HuH-7.5 (cell line): ENCODE results near the gene LAMA1.

ENCODE experiments used
- DNase-seq: peaks from one replicate; pipeline ENCODE4 v3.0.0; 2011; ENCODE audit warnings: low spot score

LAMA1 gene

DNA sequence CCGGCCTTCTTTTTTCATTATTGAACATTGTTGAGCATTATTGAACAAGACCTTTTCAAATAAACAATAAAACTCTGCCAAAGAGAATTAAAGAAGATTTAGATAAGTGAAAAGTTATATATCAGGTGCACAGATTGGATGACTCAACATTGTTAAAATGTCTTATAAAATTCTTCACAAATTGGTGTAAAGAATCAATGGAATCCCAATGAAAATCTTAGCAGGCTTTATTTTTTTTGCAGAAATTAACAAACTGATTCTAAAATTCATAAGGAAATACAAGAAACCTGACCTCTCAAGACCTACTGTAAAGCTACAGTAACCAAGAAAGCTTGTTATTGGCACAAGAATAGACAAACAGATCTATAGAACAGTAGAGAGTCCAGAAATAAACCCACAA is 70.3 kb downstream of the LAMA1 start:
- DNase-seq = no peak

DNA sequence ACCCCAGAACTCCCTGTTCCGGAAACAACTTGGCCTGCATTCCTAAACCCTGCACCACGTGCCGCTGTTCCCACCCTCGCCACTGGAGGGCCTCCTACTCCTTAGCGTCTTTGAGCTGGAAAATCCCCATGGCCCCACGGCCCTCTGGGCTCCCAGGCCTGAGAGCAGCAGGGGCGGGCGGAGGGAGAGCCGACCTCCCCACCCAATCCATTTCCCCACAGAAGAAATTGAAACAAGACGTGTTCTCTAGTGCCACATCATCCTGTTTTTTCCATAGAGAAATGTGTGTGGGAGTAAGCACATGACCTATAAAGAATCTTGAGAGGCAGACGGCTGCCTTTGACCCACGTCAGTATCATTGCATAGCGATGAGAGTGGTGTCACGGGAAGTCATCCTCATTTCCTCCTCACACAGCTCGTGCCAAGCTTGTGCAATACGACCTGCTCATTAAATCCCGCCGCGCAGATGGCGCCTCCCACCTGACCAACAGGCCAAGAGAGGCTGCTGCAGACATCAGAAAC is 79.2 kb downstream of the LAMA1 start:
- DNase-seq = no peak

GRCh38 chr18:7037470-7037869 is 80.1 kb downstream of the LAMA1 start:
- DNase-seq = no peak

DNA sequence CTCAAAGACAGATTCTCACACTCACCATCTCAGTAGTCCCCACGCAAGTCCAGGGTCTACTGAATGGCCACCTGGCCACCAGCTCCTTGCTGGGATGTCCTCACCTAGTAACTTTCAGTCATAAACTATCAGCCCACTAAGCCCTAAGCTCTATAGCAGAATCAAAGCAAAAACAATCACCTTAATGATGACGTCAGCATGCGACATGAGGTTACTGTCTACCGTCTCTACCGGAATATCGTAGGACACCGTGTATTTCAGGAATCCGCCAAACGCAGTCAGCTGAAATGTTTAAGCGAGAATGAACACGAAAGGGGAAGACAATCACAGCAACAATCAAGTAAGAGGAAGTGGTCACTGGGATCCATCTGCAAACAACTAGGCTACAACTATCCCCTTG is 81.8 kb downstream of the LAMA1 start:
- no peak for DNase-seq

GRCh38 chr18:7034924-7035323 is 82.7 kb downstream of the LAMA1 start:
- DNase-seq = no peak

GRCh38 chr18:7032537-7032936 is 85.1 kb downstream of the LAMA1 start:
- no peak for DNase-seq

DNA sequence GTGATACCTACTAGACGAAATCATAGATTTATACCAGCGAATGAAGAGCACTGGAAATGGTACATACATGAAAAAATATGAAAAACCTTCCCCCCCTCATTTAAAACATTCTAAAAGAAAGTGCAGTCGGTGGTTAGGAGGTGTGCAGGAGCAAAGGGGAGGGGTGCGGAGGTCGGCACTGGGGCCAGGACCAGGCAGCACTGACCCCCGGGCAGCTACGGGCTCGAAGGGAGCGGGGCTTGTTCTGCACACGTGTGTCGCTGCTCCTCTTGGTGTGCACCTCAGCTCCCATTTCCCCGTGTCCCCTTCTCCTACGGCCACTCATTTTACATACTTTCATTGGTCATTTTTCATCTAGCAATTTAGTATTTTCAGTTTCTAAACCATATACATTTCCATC is 89.0 kb downstream of the LAMA1 start:
- no peak for DNase-seq

- no peak for DNase-seq
Measured at GRCh38 chr18:7025194-7025593, 92.4 kb downstream of the LAMA1 start.

- no peak for DNase-seq
Measured at GRCh38 chr18:7023581-7023980, 94.0 kb downstream of the LAMA1 start.

DNA sequence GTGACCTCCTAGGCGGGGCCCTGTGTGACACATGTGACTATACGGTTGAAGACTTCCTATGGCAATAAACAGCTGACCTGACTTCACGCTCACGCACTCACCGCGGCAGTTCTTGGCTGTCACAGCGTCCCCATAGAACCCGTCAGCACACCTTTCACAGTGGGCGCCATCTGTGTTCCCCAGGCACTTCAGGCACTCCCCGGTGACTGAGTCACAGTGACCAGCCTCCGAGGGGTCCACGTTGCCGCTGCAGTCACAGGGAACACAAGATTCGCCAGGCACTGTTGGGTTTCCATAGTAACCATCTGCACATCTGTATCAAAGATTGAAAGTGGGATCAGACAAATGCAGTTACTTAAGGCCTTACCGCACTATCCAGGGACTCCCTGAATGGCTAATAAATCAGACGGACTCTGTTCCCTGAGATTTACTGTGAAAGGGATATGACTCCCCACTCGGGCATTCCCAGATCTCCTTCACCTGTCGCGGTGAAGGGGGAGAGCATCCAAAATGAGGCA is 94.5 kb downstream of the LAMA1 start:
- no peak for DNase-seq

GRCh38 chr18:7021994-7022840 is 95.4 kb downstream of the LAMA1 start:
- DNase-seq = peak; percentile 43

GRCh38 chr18:7020995-7021777 is 96.4 kb downstream of the LAMA1 start:
- no peak for DNase-seq

- DNase-seq = no peak
Measured at GRCh38 chr18:7017013-7017412, 100.6 kb downstream of the LAMA1 start.

GRCh38 chr18:7011142-7011541 is 106.5 kb downstream of the LAMA1 start:
- DNase-seq = no peak

- DNase-seq = no peak
Measured at GRCh38 chr18:7004009-7004408, 113.6 kb downstream of the LAMA1 start.

GRCh38 chr18:7002107-7002506 is 115.5 kb downstream of the LAMA1 start:
- DNase-seq = no peak

DNA sequence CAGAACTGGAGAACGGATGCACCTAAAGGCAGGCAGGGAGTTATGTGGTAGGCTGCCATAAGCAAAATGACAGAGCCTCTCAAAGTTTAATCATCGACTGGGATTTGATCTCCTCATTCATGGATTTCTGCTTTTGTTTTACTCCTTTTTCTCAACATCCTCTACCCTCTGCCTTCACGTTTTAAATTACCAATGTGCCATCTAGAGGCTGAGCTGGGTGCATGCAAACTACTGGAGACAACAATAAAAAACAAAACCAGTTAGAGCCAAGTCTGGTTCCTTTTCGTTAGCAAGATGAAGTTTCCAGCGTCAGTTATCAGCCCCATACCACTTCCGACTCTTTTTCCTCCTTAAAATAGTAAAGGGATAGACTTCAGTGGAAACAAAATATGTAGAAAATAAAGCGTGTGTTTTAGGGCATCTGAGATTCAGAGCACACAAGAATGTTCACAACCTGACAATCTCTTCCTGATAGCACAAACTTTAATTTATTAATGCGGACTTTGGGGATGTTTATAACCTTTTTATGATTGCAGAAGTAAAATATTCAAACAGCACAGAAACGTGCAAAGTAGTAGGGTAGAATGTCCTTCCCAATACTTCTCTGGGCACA is 117.0 kb downstream of the LAMA1 start:
- no peak for DNase-seq

DNA sequence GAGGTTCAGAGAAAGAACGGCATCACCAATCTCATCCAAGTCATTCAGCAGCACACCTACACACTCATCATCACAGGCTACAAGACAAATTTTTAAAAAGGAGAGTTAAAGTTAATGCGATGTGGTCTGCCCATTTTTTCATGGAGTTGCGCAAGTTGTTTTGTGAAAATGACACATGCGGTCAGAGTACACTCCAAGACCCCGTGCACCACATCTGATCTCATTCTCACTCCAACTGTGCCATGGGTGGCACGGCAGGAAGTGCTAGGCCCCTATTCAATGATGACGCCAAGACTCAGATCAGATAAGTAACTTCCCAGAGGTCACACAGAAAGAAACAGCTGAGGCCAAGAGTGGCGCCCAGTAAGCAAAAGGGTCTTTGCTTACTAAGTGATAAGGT is 119.8 kb downstream of the LAMA1 start:
- DNase-seq = no peak

DNA sequence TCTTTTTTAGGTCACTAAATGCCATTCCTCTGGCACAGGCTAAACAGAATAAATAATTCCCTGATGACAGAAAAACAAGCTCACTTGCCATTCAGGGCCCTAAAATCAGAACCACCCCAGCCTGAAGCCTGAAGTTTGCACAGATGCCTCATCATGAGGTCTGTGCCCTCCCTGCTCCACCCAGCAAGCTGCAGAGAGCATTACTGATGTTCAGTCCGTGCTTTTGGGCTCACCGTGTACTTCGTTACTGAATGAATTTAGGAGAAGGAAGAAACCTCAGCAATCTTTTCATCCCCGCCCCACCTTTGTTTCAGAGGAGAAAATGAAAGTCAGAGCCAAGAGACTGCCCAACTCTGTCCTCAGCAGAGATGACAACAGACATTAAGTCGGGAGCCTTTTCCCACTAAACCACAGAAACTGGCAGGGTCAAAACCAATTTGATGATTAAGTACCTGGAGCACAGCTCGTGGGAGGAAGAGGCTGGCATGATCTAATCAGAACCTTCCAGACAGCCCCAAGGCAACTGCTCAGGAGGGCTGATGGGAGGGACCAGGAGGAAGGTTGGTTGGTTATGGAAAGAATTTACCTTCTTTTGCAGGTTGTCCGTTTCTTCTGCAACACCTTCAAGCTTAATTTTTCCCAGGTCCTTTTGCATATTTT is 122.7 kb downstream of the LAMA1 start:
- no peak for DNase-seq

GRCh38 chr18:6994056-6994770 is 123.4 kb downstream of the LAMA1 start:
- DNase-seq = no peak

- DNase-seq = no peak
Measured at GRCh38 chr18:6992761-6993160, 124.8 kb downstream of the LAMA1 start.
